22Rv1 (cell line): ENCODE results near the gene PCSK1N.

Source experiments
- ZFX ChIP-seq: fragments of 450-650 bp; IDR thresholded peaks from 2 replicates; pipeline ENCODE4 v1.6.1; 2017; ENCODE audit warnings: antibody characterized with exemption, borderline replicate concordance
- TF ChIP-seq, protein P1 (sequence below): fragments of 450-650 bp; IDR thresholded peaks from 2 replicates; pipeline ENCODE4 v1.5.1; 2017; ENCODE audit warnings: mild to moderate bottlenecking

- TF ChIP-seq, protein P1, sequence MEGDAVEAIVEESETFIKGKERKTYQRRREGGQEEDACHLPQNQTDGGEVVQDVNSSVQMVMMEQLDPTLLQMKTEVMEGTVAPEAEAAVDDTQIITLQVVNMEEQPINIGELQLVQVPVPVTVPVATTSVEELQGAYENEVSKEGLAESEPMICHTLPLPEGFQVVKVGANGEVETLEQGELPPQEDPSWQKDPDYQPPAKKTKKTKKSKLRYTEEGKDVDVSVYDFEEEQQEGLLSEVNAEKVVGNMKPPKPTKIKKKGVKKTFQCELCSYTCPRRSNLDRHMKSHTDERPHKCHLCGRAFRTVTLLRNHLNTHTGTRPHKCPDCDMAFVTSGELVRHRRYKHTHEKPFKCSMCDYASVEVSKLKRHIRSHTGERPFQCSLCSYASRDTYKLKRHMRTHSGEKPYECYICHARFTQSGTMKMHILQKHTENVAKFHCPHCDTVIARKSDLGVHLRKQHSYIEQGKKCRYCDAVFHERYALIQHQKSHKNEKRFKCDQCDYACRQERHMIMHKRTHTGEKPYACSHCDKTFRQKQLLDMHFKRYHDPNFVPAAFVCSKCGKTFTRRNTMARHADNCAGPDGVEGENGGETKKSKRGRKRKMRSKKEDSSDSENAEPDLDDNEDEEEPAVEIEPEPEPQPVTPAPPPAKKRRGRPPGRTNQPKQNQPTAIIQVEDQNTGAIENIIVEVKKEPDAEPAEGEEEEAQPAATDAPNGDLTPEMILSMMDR, result no peak
- TF ChIP-seq ZFX, result no peak
Measured at GRCh38 chrX:48800574-48801279, 34.7 kb downstream of the PCSK1N start.
